Mesenteric fat pad (tissue), 1 donor: ENCODE measurements around the gene CDC42SE2. TPM values are rescaled to one million over a fixed set of nuclear protein-coding genes. Genes with fewer than 3 reads are reported as not detected.

ENCODE experiments used
- DNase-seq: peaks from one replicate; pipeline ENCODE4 v3.0.0-alpha.2; 2020; ENCODE audit warnings: low spot score
- total RNA-seq: library from RNA; stranded (reverse); fragmentation: NEBNext Ultra II Directional; extraction: Animal tissue kit (Norgen Biotek cat#: 25700); gene quantifications from one replicate; pipeline ENCODE4 v1.2.1, GENCODE V29; 2021
- donor health status: DM: yes; HTN: yes; CAD: no.

The CDC42SE2 gene
- total RNA-seq, 1 donor from 2014 or later, result 23.3 TPM

DNA sequence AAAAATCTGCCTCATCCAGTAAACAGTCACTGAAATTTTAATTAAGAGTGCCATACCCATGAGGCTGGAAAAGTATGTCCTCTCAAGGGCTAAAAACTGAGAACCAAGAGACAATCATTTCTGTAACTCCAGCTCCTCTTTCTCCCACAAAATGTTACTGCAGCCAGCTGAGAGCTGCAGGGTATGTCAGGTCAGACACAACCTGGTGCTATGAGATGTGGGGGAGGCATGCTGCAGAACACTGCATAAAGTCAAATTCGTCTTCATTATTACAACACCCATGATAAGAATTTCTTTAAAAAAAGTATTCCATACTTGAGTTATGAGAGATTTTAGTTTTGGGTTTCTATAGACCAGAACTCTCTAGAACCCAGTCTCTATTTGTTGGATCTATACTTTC, 162.2 kb downstream of the CDC42SE2 start:
- DNase-seq, result no peak

- no peak for DNase-seq
Observed at GRCh38 chr5:131430794-131431193, 166.9 kb downstream of the CDC42SE2 start.

GRCh38 chr5:131431794-131432193, 167.9 kb downstream of the CDC42SE2 start:
- DNase-seq, result no peak

DNA sequence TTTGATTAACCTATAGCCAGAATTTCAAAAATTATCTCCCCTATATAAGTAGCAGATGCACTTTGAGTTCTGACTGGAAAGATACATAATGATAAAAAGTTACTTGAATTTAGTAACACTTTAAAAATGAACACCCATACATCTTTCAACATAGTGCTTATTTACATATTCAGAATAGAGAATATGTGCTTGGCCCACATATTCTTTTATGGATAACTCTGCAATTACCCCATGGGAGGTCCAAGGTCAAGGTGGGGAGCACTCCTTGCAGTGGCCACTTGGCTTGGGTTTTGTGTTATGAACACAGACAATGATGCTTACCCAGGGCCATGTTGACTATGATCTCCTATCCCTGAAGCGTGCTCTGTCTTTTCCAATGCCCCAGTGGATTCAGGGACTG, 169.3 kb downstream of the CDC42SE2 start:
- no peak for DNase-seq

DNA sequence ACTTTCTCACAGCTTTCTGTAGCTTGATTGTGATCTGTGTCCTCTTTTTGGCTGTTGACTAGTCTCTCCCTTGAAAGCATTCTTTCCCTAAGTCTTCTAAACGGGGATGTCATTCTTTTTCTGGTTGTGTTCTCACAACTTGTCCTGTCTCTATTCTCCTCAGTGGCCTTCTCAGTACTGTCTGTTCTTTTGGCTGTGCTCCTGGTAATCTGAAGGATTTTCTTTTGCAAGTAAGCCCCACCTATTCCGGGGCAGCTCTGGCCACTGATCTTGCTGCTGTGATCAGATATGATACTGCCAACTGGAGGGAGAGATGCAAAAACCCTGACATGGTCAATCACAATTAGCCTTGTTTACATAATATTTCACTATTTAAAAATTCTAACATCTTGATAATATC, 172.2 kb downstream of the CDC42SE2 start:
- DNase-seq, result no peak

GRCh38 chr5:131441184-131441583, 177.3 kb downstream of the CDC42SE2 start:
- DNase-seq, result no peak

Other genes with a start within 250 kb of the CDC42SE2 start
- gene HINT1, start 98.8 kb upstream of the CDC42SE2 start, total RNA-seq, result 148 TPM
- 7.7 TPM for gene LYRM7, start 93.1 kb upstream of the CDC42SE2 start, total RNA-seq